ENCODE measurements around the gene SERPINB7.

SERPINB7 gene, protein sequence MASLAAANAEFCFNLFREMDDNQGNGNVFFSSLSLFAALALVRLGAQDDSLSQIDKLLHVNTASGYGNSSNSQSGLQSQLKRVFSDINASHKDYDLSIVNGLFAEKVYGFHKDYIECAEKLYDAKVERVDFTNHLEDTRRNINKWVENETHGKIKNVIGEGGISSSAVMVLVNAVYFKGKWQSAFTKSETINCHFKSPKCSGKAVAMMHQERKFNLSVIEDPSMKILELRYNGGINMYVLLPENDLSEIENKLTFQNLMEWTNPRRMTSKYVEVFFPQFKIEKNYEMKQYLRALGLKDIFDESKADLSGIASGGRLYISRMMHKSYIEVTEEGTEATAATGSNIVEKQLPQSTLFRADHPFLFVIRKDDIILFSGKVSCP

DNA sequence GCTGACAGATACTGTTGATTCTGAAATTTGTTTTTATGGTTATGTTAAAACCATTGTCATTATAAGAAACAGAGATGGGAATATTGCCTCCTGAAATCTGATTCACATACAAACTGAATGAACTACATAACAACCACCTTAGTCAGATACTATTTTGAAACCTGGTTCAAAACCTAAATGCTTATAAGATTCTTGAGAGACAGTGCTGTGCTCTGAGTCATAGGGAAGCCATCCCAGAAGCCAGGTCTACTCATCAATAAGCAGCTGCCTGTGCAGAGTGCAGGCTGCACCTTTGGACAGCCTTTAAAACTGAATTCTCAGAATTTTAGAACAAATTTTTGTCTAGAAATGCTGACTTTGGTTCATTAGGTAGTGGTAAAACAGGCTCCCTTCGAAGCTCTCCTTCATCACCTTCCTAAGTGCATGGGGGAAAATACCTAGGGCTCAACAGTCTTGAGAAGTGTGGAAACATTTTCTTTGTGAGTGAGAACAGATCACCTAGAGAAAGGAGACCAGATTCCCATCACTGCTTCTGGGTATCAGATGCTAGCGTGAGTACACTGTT lies at the start of gene SERPINB7:
SERPINB7 (plus strand) TSS at position 253 of the 565 bp plus-strand sequence. CDS start 6,955 bp downstream, outside the sequence.
- Histone ChIP-seq H3K27me3 (ENCODE audit: control insufficient read depth in 2 of 2, insufficient read depth in 2 of 2, low read length in 2 of 2) (no peaks in the 10 kb centered on the region), H3K36me3 (ENCODE audit: control insufficient read depth in 2 of 2, insufficient read depth in 2 of 2, low read length in 2 of 2) (no peaks in the 10 kb centered on the region), H3K4me1 (ENCODE audit: control insufficient read depth in 2 of 2, insufficient read depth in 2 of 2, low read length in 2 of 2) (no peaks in the 10 kb centered on the region), H3K9me3 (ENCODE audit: control insufficient read depth in 2 of 2, low read length in 2 of 2) (no peaks in the 10 kb centered on the region), H3K4me3 (ENCODE audit: low read length in 2 of 2) (no peak within 1 kb of the TSS), H3K27ac (ENCODE audit: low read depth in 2 of 2, low read length in 2 of 2) (no peak within 1 kb of the TSS), H3K9ac (ENCODE audit: low read depth in 1 of 2, low read length in 2 of 2) (no peak within 1 kb of the TSS)

DNA sequence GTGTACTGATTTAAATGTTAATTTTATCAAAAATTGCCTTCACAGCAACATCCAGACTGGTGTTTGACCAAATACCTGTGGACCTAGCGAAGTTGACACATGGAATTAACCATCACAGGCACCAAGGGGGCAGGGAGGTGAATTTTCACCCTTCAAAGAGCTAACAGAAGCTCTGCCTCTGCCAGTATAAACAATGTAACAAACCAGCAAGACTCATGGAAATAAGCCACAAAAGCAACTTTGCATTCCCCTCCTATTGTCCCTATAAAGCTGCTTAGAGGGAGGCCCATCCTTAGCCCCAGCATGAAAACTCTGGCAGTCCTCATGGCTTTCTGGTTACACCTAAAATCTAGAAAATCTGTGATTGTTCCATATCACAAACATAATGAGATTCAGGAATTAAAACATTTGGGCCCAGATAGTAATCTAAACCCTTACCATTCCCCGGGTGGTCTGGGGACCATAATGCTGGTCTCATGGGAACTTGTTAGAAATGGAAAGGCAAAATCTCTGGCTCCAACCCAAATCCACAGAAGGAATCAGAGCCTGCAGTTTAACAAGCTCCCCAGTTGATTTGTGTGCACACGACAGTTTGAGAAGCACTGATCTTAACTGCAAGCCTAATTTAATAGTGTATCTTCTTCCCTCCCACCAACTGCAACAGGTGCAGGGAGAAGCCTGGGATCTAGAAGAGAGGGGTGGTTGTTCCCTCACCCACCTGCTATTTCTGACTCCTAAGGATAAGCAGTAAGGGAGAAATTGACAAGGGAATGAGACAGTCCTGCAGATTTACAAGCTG lies 49.3 kb upstream of the SERPINB7 start:
- Histone ChIP-seq H3K4me1 (ENCODE audit: control insufficient read depth in 2 of 2, insufficient read depth in 2 of 2, low read length in 2 of 2) (no peaks in the 10 kb centered on the region), H3K9ac (ENCODE audit: low read depth in 1 of 2, low read length in 2 of 2) (no peak overlapping the region), H3K27ac (ENCODE audit: low read depth in 2 of 2, low read length in 2 of 2) (no peak overlapping the region), H3K4me3 (ENCODE audit: low read length in 2 of 2) (no peak overlapping the region), H3K27me3 (ENCODE audit: control insufficient read depth in 2 of 2, insufficient read depth in 2 of 2, low read length in 2 of 2) (no peaks in the 10 kb centered on the region), H3K36me3 (ENCODE audit: control insufficient read depth in 2 of 2, insufficient read depth in 2 of 2, low read length in 2 of 2) (no peaks in the 10 kb centered on the region), H3K9me3 (ENCODE audit: control insufficient read depth in 2 of 2, low read length in 2 of 2) (no peaks in the 10 kb centered on the region)

DNA sequence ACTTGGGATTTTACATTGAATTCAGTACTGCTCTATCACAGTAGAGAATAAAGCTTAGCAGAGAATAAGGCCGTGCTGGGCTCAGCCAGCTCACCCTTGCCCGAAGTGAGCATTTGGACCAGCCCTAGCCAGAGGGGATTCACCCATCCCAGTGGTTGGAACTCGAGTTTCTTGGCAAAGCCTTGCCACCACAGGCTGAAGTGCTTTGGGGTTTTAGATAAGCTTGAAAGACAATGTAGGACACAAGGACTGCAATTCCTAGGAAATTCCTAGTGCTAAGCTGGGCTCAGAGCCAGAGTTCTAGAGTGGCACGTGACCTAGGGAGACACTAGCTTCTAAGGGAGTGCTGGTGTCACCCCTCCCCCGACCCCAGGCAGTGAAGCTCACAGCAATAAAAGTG lies 44.4 kb upstream of the SERPINB7 start:
- Histone ChIP-seq H3K9me3 (ENCODE audit: control insufficient read depth in 2 of 2, low read length in 2 of 2) (no peaks in the 10 kb centered on the region), H3K4me3 (ENCODE audit: low read length in 2 of 2) (no peak overlapping the region), H3K27me3 (ENCODE audit: control insufficient read depth in 2 of 2, insufficient read depth in 2 of 2, low read length in 2 of 2) (no peaks in the 10 kb centered on the region), H3K9ac (ENCODE audit: low read depth in 1 of 2, low read length in 2 of 2) (no peak overlapping the region), H3K4me1 (ENCODE audit: control insufficient read depth in 2 of 2, insufficient read depth in 2 of 2, low read length in 2 of 2) (no peaks in the 10 kb centered on the region), H3K27ac (ENCODE audit: low read depth in 2 of 2, low read length in 2 of 2) (no peak overlapping the region), H3K36me3 (ENCODE audit: control insufficient read depth in 2 of 2, insufficient read depth in 2 of 2, low read length in 2 of 2) (no peaks in the 10 kb centered on the region)

DNA sequence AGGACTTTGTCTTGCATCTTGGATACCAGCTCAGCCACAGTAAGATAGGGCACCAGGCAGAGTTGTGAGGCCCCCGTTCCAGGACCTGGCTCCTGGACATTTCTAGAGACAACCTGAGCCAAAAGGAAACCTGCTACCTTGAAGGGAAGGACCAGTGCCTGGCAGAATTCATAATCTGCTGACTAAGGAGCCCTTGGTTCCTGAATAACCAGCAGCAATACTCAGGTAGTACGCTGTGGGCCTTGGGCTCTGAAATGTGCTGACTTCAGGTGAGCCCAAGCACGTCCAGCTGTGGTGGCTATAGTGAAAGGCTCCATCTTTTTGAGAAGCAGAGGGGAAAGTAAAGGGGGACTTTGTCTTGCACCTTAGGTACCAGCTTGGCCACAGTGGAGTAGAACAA lies 44.0 kb upstream of the SERPINB7 start:
- Histone ChIP-seq H3K4me3 (ENCODE audit: low read length in 2 of 2) (no peak overlapping the region), H3K27me3 (ENCODE audit: control insufficient read depth in 2 of 2, insufficient read depth in 2 of 2, low read length in 2 of 2) (no peaks in the 10 kb centered on the region), H3K27ac (ENCODE audit: low read depth in 2 of 2, low read length in 2 of 2) (no peak overlapping the region), H3K4me1 (ENCODE audit: control insufficient read depth in 2 of 2, insufficient read depth in 2 of 2, low read length in 2 of 2) (no peaks in the 10 kb centered on the region), H3K9me3 (ENCODE audit: control insufficient read depth in 2 of 2, low read length in 2 of 2) (no peaks in the 10 kb centered on the region), H3K36me3 (ENCODE audit: control insufficient read depth in 2 of 2, insufficient read depth in 2 of 2, low read length in 2 of 2) (no peaks in the 10 kb centered on the region), H3K9ac (ENCODE audit: low read depth in 1 of 2, low read length in 2 of 2) (no peak overlapping the region)

DNA sequence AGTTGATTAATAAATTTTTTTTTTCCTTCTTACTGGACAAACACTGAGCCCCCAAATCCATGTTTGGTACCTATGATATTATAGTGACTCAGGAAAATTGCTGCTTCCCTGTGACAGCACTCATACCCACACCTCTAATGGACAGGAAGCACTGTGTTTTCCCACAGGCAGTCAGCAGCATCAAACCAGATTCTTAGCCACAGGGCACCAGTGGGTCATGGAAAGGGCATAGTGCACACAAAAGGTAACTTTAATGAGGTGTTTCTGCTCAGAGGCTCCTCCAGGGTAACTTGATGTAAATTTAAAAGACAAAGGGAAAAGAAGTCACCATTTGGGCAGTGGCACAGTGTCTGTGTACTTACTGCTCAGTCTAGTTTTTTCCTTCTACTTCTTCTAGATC lies 38.3 kb upstream of the SERPINB7 start:
- Histone ChIP-seq H3K9ac (ENCODE audit: low read depth in 1 of 2, low read length in 2 of 2) (no peak overlapping the region), H3K4me1 (ENCODE audit: control insufficient read depth in 2 of 2, insufficient read depth in 2 of 2, low read length in 2 of 2) (no peaks in the 10 kb centered on the region), H3K27ac (ENCODE audit: low read depth in 2 of 2, low read length in 2 of 2) (no peak overlapping the region), H3K27me3 (ENCODE audit: control insufficient read depth in 2 of 2, insufficient read depth in 2 of 2, low read length in 2 of 2) (no peaks in the 10 kb centered on the region), H3K36me3 (ENCODE audit: control insufficient read depth in 2 of 2, insufficient read depth in 2 of 2, low read length in 2 of 2) (no peaks in the 10 kb centered on the region), H3K4me3 (ENCODE audit: low read length in 2 of 2) (no peak overlapping the region), H3K9me3 (ENCODE audit: control insufficient read depth in 2 of 2, low read length in 2 of 2) (no peaks in the 10 kb centered on the region)

DNA sequence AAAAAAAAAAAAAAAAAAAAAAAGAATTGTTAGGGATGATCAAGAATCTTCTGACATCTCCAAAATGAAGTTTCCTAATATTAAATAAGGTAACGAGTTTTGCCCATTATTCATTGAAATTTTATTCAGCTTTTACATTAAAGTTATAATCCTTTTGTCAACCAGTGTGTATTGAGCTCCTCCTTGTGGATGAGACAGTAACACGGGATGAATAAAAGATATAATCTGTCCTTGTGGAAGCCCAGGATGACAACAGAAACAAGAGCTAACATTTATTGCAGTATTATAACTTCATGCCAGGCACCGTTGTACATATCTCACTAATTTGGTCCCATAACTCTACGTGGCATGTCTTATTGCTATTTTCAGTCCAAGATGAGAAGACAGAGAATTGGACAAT lies 33.4 kb upstream of the SERPINB7 start:
- no peak overlapping the region for H3K9ac ChIP-seq (ENCODE audit: low read depth in 1 of 2, low read length in 2 of 2)
- H3K27me3 ChIP-seq (ENCODE audit: control insufficient read depth in 2 of 2, insufficient read depth in 2 of 2, low read length in 2 of 2): no peaks in the 10 kb centered on the region
- H3K27ac ChIP-seq (ENCODE audit: low read depth in 2 of 2, low read length in 2 of 2): no peak overlapping the region
- no peaks in the 10 kb centered on the region for H3K4me1 ChIP-seq (ENCODE audit: control insufficient read depth in 2 of 2, insufficient read depth in 2 of 2, low read length in 2 of 2)
- no peaks in the 10 kb centered on the region for H3K36me3 ChIP-seq (ENCODE audit: control insufficient read depth in 2 of 2, insufficient read depth in 2 of 2, low read length in 2 of 2)
- no peak overlapping the region for H3K4me3 ChIP-seq (ENCODE audit: low read length in 2 of 2)
- H3K9me3 ChIP-seq (ENCODE audit: control insufficient read depth in 2 of 2, low read length in 2 of 2): no peaks in the 10 kb centered on the region

DNA sequence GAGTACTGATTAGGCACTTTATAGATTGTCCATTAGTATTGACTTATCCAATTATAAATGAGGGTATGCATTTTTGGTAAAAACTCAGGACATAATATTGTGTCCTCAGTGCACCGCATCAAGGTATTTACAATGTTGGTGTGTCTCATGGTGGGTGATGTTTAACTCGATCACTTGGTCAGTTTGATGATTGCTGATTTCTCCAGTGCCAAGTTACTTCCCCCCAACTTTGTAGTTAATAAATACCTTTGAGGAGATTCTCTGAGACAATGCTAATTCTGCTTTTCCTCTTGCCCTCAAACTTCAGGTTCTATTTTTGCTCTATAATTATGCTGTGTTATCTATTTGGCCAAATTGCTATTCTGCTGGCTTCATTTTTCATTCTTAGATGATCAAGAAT lies 28.2 kb upstream of the SERPINB7 start:
- Histone ChIP-seq H3K27me3 (ENCODE audit: control insufficient read depth in 2 of 2, insufficient read depth in 2 of 2, low read length in 2 of 2) (no peaks in the 10 kb centered on the region), H3K9me3 (ENCODE audit: control insufficient read depth in 2 of 2, low read length in 2 of 2) (no peaks in the 10 kb centered on the region), H3K9ac (ENCODE audit: low read depth in 1 of 2, low read length in 2 of 2) (no peak overlapping the region), H3K4me1 (ENCODE audit: control insufficient read depth in 2 of 2, insufficient read depth in 2 of 2, low read length in 2 of 2) (no peaks in the 10 kb centered on the region), H3K36me3 (ENCODE audit: control insufficient read depth in 2 of 2, insufficient read depth in 2 of 2, low read length in 2 of 2) (no peaks in the 10 kb centered on the region), H3K4me3 (ENCODE audit: low read length in 2 of 2) (no peak overlapping the region), H3K27ac (ENCODE audit: low read depth in 2 of 2, low read length in 2 of 2) (no peak overlapping the region)

DNA sequence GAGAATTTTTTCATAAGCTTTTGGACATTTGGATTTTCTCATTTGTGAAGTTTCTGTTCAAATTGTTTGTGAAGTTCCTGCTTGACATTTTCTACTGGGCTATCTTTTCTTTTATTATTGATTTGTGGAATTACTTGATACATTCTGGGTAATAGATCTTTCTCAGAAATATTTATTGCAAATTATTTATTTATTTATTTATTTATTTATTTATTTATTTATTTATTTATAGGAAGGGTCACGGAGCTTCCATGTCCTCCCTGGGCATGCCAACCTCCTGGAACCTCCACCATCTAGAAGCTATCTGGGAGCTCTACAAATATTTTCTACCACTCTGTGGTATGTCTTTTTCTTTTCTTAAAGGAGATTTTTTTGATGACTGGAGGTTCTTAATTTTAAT lies 25.7 kb upstream of the SERPINB7 start:
- Histone ChIP-seq H3K27me3 (ENCODE audit: control insufficient read depth in 2 of 2, insufficient read depth in 2 of 2, low read length in 2 of 2) (no peaks in the 10 kb centered on the region), H3K27ac (ENCODE audit: low read depth in 2 of 2, low read length in 2 of 2) (no peak overlapping the region), H3K36me3 (ENCODE audit: control insufficient read depth in 2 of 2, insufficient read depth in 2 of 2, low read length in 2 of 2) (no peaks in the 10 kb centered on the region), H3K4me3 (ENCODE audit: low read length in 2 of 2) (no peak overlapping the region), H3K9me3 (ENCODE audit: control insufficient read depth in 2 of 2, low read length in 2 of 2) (no peaks in the 10 kb centered on the region), H3K9ac (ENCODE audit: low read depth in 1 of 2, low read length in 2 of 2) (no peak overlapping the region), H3K4me1 (ENCODE audit: control insufficient read depth in 2 of 2, insufficient read depth in 2 of 2, low read length in 2 of 2) (no peaks in the 10 kb centered on the region)

DNA sequence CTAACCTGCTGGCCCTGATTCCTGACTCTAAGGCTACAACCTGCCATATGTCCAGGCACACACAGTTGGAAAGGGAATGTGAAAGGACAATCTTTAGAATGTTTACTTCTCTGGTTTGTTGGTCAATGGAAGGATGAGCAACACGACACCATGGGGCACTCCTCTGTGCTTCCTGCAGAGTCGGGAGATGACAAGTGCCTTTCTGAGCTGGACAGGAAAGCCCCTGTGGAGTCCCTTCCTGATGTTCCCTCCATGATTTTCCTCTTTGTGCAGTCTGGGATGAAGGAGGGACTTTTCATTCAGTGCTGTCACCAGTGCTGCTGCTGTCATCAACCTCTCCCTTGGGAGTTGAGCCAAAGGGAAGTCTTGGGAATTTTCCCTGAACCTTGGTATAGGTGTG lies 22.6 kb upstream of the SERPINB7 start:
- H3K27me3 ChIP-seq (ENCODE audit: control insufficient read depth in 2 of 2, insufficient read depth in 2 of 2, low read length in 2 of 2): no peaks in the 10 kb centered on the region
- H3K27ac ChIP-seq (ENCODE audit: low read depth in 2 of 2, low read length in 2 of 2): no peak overlapping the region
- H3K36me3 ChIP-seq (ENCODE audit: control insufficient read depth in 2 of 2, insufficient read depth in 2 of 2, low read length in 2 of 2): no peaks in the 10 kb centered on the region
- H3K9ac ChIP-seq (ENCODE audit: low read depth in 1 of 2, low read length in 2 of 2): no peak overlapping the region
- no peaks in the 10 kb centered on the region for H3K4me1 ChIP-seq (ENCODE audit: control insufficient read depth in 2 of 2, insufficient read depth in 2 of 2, low read length in 2 of 2)
- H3K9me3 ChIP-seq (ENCODE audit: control insufficient read depth in 2 of 2, low read length in 2 of 2): no peaks in the 10 kb centered on the region
- H3K4me3 ChIP-seq (ENCODE audit: low read length in 2 of 2): no peak overlapping the region

DNA sequence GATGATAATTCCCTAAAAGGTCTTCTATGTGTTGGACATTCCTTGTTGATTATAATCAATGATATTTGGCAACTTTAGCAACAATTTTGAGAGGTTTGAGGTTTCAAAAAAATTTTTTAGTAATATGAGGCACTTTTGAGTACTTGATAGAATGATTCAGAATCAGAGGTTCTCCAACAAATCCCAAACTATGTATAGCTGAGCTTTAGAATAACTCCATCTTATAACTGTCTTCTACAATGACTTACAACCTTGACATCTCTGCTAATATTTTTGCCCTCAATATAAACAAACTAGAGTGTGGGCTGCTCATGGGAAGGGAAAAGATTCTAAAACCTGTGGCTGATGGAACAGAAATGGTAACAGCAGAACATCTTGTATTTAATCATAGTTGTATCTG lies 21.5 kb upstream of the SERPINB7 start:
- no peaks in the 10 kb centered on the region for H3K9me3 ChIP-seq (ENCODE audit: control insufficient read depth in 2 of 2, low read length in 2 of 2)
- no peak overlapping the region for H3K9ac ChIP-seq (ENCODE audit: low read depth in 1 of 2, low read length in 2 of 2)
- H3K27me3 ChIP-seq (ENCODE audit: control insufficient read depth in 2 of 2, insufficient read depth in 2 of 2, low read length in 2 of 2): no peaks in the 10 kb centered on the region
- no peaks in the 10 kb centered on the region for H3K36me3 ChIP-seq (ENCODE audit: control insufficient read depth in 2 of 2, insufficient read depth in 2 of 2, low read length in 2 of 2)
- H3K4me1 ChIP-seq (ENCODE audit: control insufficient read depth in 2 of 2, insufficient read depth in 2 of 2, low read length in 2 of 2): no peaks in the 10 kb centered on the region
- H3K4me3 ChIP-seq (ENCODE audit: low read length in 2 of 2): no peak overlapping the region
- no peak overlapping the region for H3K27ac ChIP-seq (ENCODE audit: low read depth in 2 of 2, low read length in 2 of 2)
